Adrenal gland (tissue), 12 donors: ENCODE results near the gene CNP. TPM values are rescaled to one million over a fixed set of nuclear protein-coding genes. Genes with fewer than 3 reads are reported as not detected.
"Not testable (repeated sequence)": the region's sequence is repeated elsewhere in the genome, so short reads cannot be mapped to it uniquely, and the experiment has no call there.

Experiments
- DNase-seq, 7 donors: peaks; one replicate each; pipeline ENCODE4 v3.0.0-alpha.2; 2019 to 2020
- H3K27ac ChIP-seq, 5 donors: fragments of 200-600 bp; sonication (generic) in 4 of 5; 1 replicate in 3 of 5; 2 replicates in 2 of 5; pipeline versions ENCODE4 v1.5.1 to v1.8.0; 2016 to 2020; ENCODE audit warnings: mild to moderate bottlenecking in 1 of 5
- H3K27me3 ChIP-seq: fragments of 200-600 bp; 2 replicates; pipeline ENCODE4 v1.8.0; 2021
- H3K36me3 ChIP-seq, 2 donors: fragments of 200-600 bp; replicated peaks in 1 of 2; 1 replicate in 1 of 2; 2 replicates in 1 of 2; pipeline versions ENCODE4 v1.5.1 to v1.8.0; 2018 to 2022
- H3K4me1 ChIP-seq, 2 donors: fragments of 200-600 bp; replicated peaks in 1 of 2; 1 replicate in 1 of 2; 2 replicates in 1 of 2; pipeline versions ENCODE4 v1.5.1 to v1.8.0; 2018 to 2021
- H3K4me3 ChIP-seq, 4 donors: fragments of 200-600 bp; sonication (generic) in 3 of 4; one replicate each; pipeline ENCODE4 v1.5.1; 2016 to 2018
- H3K9me3 ChIP-seq, 3 donors: fragments of 200-600 bp; sonication (generic) in 1 of 3; replicated peaks in 1 of 3; 1 replicate in 2 of 3; 2 replicates in 1 of 3; pipeline versions ENCODE4 v1.5.1 to v1.8.0; 2016 to 2021
- POLR2A ChIP-seq, 2 donors: fragments of 450-650 bp; IDR thresholded peaks; one replicate each; pipeline ENCODE4 v1.6.1; 2017; ENCODE audit warnings: antibody characterized with exemption in 2 of 2, mild to moderate bottlenecking in 2 of 2, moderate library complexity in 1 of 2
- WGBS, 4 donors: extraction: QIAGEN DNeasy Blood & Tissue Kit in 2 of 4; methylation state at CpG; one replicate each; pipeline versions ENCODE4 v1.1.5 to v1.1.7; 2013 to 2017; 5-methylcytosine and 5-hydroxymethylcytosine counted together
- intact Hi-C, 2 donors: fragments of 100-400 bp; cut with DNase I; formaldehyde crosslinking; loops; one replicate each; pipeline versions ENCODE4 v1.14.1 to v1.15.0; 2022 to 2023
- polyA plus RNA-seq, 3 donors: library from polyadenylated mRNA; stranded (reverse); fragments of 200-250 nt in 2 of 3; fragments of 350-450 nt in 1 of 3; fragmentation: Illumina TruSeq in 1 of 3; extraction: RNeasy Lipid Tissue Mini Kit (QIAGEN cat#74804) in 1 of 3; gene quantifications; one replicate each; pipeline ENCODE4 v1.2.3, GENCODE V29; 2013 to 2014
- total RNA-seq, 9 donors: library from RNA; depleted of rRNA in 4 of 9; stranded (reverse); fragments of >200 nt in 4 of 9; fragments of 120-200 nt in 1 of 9; fragmentation: NEBNext Ultra II Directional in 1 of 9; extraction: Animal tissue kit (Norgen Biotek cat#: 25700) in 1 of 9; gene quantifications; one replicate each; pipeline versions ENCODE4 v1.1.0 to v1.2.4, GENCODE V29; 2013 to 2023
- TF ChIP-seq, protein P1 (sequence below), 6 experiments: fragments of 450-650 bp in 4 of 6; fragments of 200-600 bp in 2 of 6; sonication (generic) in 1 of 6; IDR thresholded peaks; 1 replicate in 5 of 6; 2 replicates in 1 of 6; pipeline versions ENCODE4 v1.5.1 to v1.8.0; 2016 to 2021; ENCODE audit warnings: antibody characterized with exemption in 6 of 6, mild to moderate bottlenecking in 2 of 6, moderate library complexity in 1 of 6
- donor health status: healthy with polysubstance abuse.
- donor health status: Bipolar disorder and iron deficiency.
- donor health status: DM: yes; HTN: yes; CAD: no.
- donor health status: DM: no; HTN: no; CAD: no.
- donor health status: DM: no; HTN: no; CAD: no.
- donor health status: DM: yes; HTN: yes; CAD: no.

The CNP gene
- total and polyA plus RNA-seq, 12 donors, result 27.9 to 78.5 (median 66.9) TPM

DNA sequence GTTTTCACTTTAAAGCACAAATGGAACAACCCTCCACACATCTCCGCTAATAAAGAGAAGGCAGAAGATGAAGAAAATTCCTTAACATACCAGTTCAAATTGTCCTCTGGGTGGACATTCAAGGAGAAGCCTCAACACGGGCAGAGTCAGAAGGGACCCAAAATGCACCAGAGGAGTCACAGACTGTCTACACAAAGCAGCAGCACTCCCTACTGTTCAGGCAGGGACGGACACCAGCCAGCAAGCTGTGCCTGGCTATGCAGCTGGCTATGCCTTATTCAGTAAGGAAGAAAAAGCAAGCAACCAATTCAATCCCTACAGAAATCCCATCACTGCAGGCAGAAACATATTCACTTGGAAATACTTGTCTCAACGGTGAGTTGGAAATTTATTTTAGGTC lies 42.6 kb downstream of the CNP start:
- TF ChIP-seq POLR2A (IDR thresholded peaks at IDR 0.05), result no peak
- TF ChIP-seq, protein P1, sequence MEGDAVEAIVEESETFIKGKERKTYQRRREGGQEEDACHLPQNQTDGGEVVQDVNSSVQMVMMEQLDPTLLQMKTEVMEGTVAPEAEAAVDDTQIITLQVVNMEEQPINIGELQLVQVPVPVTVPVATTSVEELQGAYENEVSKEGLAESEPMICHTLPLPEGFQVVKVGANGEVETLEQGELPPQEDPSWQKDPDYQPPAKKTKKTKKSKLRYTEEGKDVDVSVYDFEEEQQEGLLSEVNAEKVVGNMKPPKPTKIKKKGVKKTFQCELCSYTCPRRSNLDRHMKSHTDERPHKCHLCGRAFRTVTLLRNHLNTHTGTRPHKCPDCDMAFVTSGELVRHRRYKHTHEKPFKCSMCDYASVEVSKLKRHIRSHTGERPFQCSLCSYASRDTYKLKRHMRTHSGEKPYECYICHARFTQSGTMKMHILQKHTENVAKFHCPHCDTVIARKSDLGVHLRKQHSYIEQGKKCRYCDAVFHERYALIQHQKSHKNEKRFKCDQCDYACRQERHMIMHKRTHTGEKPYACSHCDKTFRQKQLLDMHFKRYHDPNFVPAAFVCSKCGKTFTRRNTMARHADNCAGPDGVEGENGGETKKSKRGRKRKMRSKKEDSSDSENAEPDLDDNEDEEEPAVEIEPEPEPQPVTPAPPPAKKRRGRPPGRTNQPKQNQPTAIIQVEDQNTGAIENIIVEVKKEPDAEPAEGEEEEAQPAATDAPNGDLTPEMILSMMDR (IDR thresholded peaks at IDR 0.05), result peak in 3 of 6 experiments; percentile 9 to 18 (median 15)
- no peaks in the 10 kb centered on the region for H3K36me3 ChIP-seq

DNA sequence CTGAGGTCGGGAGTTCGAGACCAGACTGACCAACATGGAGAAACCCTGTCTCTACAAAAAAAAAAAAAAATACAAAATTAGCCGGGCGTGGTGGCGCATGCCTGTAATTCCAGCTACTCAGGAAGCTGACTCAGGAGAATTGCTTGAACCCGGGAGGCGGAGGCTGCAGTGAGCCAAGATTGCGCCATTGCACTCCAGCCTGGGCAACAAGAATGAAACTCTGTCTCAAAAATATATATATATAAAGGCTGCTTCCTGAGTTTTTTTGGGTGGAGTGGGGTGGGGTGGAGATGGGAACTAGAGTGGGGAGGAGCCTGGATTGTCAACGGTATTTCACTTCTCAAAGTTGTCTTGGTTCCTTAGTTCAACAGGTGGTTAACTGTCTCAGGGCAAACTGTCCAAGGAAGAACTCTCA lies 43.7 kb downstream of the CNP start:
- peak overlapping the region in 1 of 5 donors; percentile 14 for H3K27ac ChIP-seq
- intact Hi-C loops, H3K4me3 ChIP-seq, H3K27me3 ChIP-seq, H3K36me3 ChIP-seq, H3K9me3 ChIP-seq: not testable (repeated sequence)
- H3K4me1 ChIP-seq, result peaks cover 0 to 73% of the 10 kb centered on the region in 2 donors
- peak in 4 of 7 donors; percentile 13 to 64 (median 35) for DNase-seq
- 61 to 71% (median 63%) methylated on average over 9 of the region's 9 CpGs for WGBS, 4 donors

More for the DNA sequence above, 42.6 kb downstream of the CNP start:
- Histone ChIP-seq H3K27me3 (no peaks in the 10 kb centered on the region), H3K27ac (no peak overlapping the region), H3K4me1 (peaks cover 0 to 73% of the 10 kb centered on the region in 2 donors), H3K9me3 (no peaks in the 10 kb centered on the region), H3K4me3 (no peak overlapping the region)
- WGBS, 4 donors, result 69 to 76% (median 73%) methylated on average over 4 of the region's 4 CpGs
- DNase-seq, result peak in 2 of 7 donors; percentile 19 to 22
- intact Hi-C loops, result no loop called here

DNA sequence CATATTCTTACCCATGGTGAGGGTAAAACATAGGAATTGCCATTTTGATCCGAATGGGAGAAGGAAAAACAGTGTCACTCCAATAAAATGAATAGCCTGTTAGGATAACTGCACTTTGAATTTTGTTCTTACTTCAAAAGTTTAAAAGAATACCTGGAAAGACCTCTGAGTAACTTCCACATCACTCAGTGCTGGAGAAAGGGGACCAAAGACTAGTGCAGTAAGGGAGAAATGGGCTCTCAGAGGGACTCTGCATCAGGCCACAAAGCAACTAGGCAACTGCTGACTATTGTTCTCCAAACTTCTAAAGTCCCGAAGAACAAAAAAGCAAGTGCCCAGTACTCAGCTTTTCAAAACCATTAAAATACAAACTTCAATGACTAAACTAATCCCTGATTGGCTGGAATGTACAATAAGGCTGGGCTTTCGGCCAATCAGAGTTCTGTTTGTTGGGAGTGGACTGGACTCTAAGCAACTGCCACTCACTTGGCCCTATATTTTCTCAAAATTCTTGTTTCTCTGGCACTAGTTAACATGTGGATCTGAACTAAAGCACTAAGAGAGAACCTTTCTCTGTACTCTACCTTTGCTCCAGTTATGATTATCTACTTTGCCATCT lies 44.4 kb downstream of the CNP start:
- Histone ChIP-seq H3K4me3 (no peak overlapping the region), H3K27ac (peak overlapping the region in 2 of 5 donors; percentile 14 to 47), H3K27me3 (no peaks in the 10 kb centered on the region), H3K9me3 (no peaks in the 10 kb centered on the region), H3K4me1 (peaks cover 4 to 73% of the 10 kb centered on the region in 2 donors), H3K36me3 (no peaks in the 10 kb centered on the region)
- no peak for TF ChIP-seq POLR2A (IDR thresholded peaks at IDR 0.05)
- TF ChIP-seq, protein P1 (IDR thresholded peaks at IDR 0.05), result no peak
- intact Hi-C loops, result no loop called here
- WGBS, 4 donors, result 89 to 94% (median 90%) methylated on average over 3 of the region's 3 CpGs
- peak in 1 of 7 donors; percentile 36 for DNase-seq

DNA sequence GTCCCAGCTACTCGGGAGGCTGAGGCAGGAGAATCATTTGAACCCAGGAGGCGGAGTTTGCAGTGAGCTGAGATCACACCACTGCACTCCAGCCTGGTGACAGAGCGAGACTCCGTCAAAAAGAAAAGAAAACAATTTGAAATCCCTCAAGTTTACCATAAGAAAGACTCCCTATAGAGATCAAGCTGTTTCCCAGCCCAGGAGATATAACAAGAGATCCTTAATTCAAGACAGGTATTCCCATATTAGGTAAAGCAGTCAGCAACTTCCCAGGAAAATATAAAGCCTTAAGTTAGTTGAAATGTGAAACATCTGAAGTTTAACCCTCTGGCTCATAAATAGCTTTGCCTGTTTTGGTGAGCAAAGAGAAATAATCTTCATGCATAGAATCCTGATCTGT lies 45.8 kb downstream of the CNP start:
- intact Hi-C loops, DNase-seq, H3K27me3 ChIP-seq, H3K36me3 ChIP-seq, H3K9me3 ChIP-seq, H3K4me3 ChIP-seq, H3K27ac ChIP-seq: not testable (repeated sequence)
- 82 to 85% (median 82%) methylated on average over 4 of the region's 4 CpGs for WGBS, 4 donors
- H3K4me1 ChIP-seq, result peaks cover 6 to 71% of the 10 kb centered on the region in 2 donors

- DNase-seq, H3K27me3 ChIP-seq, H3K27ac ChIP-seq, H3K9me3 ChIP-seq, H3K4me3 ChIP-seq, intact Hi-C loops, H3K36me3 ChIP-seq: not testable (repeated sequence)
- peaks cover 10 to 73% of the 10 kb centered on the region in 2 donors for H3K4me1 ChIP-seq
- 90 to 97% (median 95%) methylated on average over 12 of the region's 12 CpGs for WGBS, 4 donors
Measured at GRCh38 chr17:42013740-42014139, 47.1 kb downstream of the CNP start.

DNA sequence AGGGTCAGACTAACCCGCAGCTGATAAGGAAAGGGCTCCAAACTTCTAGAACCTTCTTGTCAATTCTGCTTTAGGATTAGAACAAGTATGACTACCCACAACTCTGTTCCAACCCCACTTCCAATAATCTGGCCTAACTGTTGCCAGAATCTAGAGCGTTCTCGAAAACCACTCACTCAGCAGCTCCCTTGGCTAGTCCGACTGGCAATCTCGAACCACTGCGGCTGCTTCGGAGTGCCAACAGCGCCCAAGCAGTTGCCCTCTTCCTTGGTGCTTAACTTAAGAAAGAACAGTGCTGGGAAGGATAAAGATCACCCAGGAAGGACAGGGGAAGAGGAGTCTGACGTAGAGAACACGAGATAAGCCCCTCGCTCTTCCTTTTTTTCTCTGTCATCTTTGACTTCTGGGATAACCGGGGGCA lies 49.8 kb downstream of the CNP start:
- intact Hi-C loops, result no loop called here
- Histone ChIP-seq H3K36me3 (no peaks in the 10 kb centered on the region), H3K9me3 (no peaks in the 10 kb centered on the region), H3K27ac (peak overlapping the region; percentile 62 to 98 (median 89)), H3K4me1 (peaks cover 16 to 67% of the 10 kb centered on the region in 2 donors), H3K27me3 (no peaks in the 10 kb centered on the region), H3K4me3 (peak overlapping the region; percentile 36 to 96 (median 90))
- TF ChIP-seq, protein P1 (IDR thresholded peaks at IDR 0.05), result no peak
- TF ChIP-seq POLR2A (IDR thresholded peaks at IDR 0.05), result no peak
- peak in 3 of 7 donors; percentile 25 to 33 (median 28) for DNase-seq
- WGBS, 4 donors, result 2 to 4% (median 4%) methylated on average over 12 of the region's 12 CpGs
